Ishikawa (cell line): ENCODE measurements around the gene RYR3.

ENCODE experiments used
- CEBPB ChIP-seq: IDR thresholded peaks from 2 replicates; pipeline ENCODE4 v1.6.1; 2012
- CREB1 ChIP-seq: IDR thresholded peaks from 2 replicates; pipeline ENCODE4 v1.6.1; 2012; ENCODE audit warnings: low read depth
- EGR1 ChIP-seq: IDR thresholded peaks from 2 replicates; pipeline ENCODE4 v1.6.1; 2012
- EP300 ChIP-seq: IDR thresholded peaks from 2 replicates; pipeline ENCODE4 v1.6.1; 2012; ENCODE audit warnings: borderline replicate concordance
- FOXM1 ChIP-seq: IDR thresholded peaks from 2 replicates; pipeline ENCODE4 v1.6.1; 2012; ENCODE audit warnings: low read depth, borderline replicate concordance
- NFIC ChIP-seq: IDR thresholded peaks from 2 replicates; pipeline ENCODE4 v1.6.1; 2012
- RAD21 ChIP-seq: IDR thresholded peaks from 2 replicates; pipeline ENCODE4 v1.6.1; 2012; ENCODE audit warnings: low read depth
- TAF1 ChIP-seq: IDR thresholded peaks from 2 replicates; pipeline ENCODE4 v1.6.1; 2012; ENCODE audit warnings: low read depth, mild to moderate bottlenecking
- TCF12 ChIP-seq: IDR thresholded peaks from 2 replicates; pipeline ENCODE4 v1.6.1; 2012; ENCODE audit warnings: low read depth
- TEAD4 ChIP-seq: IDR thresholded peaks from 2 replicates; pipeline ENCODE4 v1.6.1; 2012
- YY1 ChIP-seq: IDR thresholded peaks from 2 replicates; pipeline ENCODE4 v1.6.1; 2012; ENCODE audit warnings: low read depth
- ZBTB7A ChIP-seq: IDR thresholded peaks from 2 replicates; pipeline ENCODE4 v1.6.1; 2012; ENCODE audit warnings: low read depth
- TF ChIP-seq, protein P1 (sequence below): IDR thresholded peaks from 2 replicates; pipeline ENCODE4 v1.6.1; 2012
- TF ChIP-seq, protein P2 (sequence below): IDR thresholded peaks from 2 replicates; pipeline ENCODE4 v1.6.1; 2012; ENCODE audit warnings: low read depth, mild to moderate bottlenecking
- TF ChIP-seq, protein P3 (sequence below): IDR thresholded peaks from 2 replicates; pipeline ENCODE4 v1.6.1; 2012

Gene RYR3

DNA sequence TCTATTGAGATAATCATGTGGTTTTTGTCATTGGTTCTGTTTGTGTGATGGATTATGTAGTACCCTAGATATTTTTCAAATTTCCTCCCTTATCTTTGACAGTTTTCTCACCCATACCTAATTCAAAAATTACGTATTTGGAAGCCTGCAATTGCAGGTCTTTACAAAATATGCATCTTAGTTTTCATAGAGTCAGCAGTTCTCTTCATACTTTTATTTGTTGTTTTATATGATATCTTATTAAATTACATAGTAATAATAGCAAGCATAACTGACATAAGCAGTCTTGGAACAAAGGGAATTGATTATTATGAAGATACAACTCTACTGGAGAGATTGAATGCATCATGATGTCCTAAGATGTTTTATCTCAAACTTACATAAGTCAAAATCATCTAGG is 442.2 kb downstream of the RYR3 start:
- TF ChIP-seq EP300 (no peak), NFIC (no peak), TAF1 (no peak), ZBTB7A (no peak), TCF12 (no peak), YY1 (no peak), RAD21 (no peak), CEBPB (no peak), EGR1 (no peak), CREB1 (no peak), FOXM1 (no peak), TEAD4 (no peak)
- TF ChIP-seq, protein P1, sequence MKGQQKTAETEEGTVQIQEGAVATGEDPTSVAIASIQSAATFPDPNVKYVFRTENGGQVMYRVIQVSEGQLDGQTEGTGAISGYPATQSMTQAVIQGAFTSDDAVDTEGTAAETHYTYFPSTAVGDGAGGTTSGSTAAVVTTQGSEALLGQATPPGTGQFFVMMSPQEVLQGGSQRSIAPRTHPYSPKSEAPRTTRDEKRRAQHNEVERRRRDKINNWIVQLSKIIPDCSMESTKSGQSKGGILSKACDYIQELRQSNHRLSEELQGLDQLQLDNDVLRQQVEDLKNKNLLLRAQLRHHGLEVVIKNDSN, result no peak
- TF ChIP-seq, protein P2, sequence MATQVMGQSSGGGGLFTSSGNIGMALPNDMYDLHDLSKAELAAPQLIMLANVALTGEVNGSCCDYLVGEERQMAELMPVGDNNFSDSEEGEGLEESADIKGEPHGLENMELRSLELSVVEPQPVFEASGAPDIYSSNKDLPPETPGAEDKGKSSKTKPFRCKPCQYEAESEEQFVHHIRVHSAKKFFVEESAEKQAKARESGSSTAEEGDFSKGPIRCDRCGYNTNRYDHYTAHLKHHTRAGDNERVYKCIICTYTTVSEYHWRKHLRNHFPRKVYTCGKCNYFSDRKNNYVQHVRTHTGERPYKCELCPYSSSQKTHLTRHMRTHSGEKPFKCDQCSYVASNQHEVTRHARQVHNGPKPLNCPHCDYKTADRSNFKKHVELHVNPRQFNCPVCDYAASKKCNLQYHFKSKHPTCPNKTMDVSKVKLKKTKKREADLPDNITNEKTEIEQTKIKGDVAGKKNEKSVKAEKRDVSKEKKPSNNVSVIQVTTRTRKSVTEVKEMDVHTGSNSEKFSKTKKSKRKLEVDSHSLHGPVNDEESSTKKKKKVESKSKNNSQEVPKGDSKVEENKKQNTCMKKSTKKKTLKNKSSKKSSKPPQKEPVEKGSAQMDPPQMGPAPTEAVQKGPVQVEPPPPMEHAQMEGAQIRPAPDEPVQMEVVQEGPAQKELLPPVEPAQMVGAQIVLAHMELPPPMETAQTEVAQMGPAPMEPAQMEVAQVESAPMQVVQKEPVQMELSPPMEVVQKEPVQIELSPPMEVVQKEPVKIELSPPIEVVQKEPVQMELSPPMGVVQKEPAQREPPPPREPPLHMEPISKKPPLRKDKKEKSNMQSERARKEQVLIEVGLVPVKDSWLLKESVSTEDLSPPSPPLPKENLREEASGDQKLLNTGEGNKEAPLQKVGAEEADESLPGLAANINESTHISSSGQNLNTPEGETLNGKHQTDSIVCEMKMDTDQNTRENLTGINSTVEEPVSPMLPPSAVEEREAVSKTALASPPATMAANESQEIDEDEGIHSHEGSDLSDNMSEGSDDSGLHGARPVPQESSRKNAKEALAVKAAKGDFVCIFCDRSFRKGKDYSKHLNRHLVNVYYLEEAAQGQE, result no peak
- TF ChIP-seq, protein P3, sequence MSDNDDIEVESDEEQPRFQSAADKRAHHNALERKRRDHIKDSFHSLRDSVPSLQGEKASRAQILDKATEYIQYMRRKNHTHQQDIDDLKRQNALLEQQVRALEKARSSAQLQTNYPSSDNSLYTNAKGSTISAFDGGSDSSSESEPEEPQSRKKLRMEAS, result no peak

DNA sequence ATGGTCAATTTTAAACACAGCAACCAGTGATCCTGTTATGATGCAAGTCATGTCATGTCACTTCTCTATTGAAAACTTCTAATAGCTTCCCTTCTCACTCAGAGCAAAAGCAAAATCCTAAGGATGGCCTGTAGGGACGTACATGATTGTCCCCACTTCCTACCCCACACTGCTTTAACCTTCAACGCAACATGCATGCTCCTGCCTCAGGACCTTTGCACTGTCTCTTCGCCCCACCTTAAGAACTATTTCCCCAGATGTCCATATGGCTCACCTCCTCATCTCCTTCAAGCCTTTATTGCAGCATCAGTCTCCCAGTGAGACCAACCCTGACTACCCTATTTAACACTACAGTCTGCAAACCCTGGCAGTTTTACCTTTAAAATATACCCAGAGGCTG is 443.5 kb downstream of the RYR3 start:
- TF ChIP-seq, protein P1, result no peak
- TF ChIP-seq TEAD4, result no peak
- no peak for TF ChIP-seq EGR1
- TF ChIP-seq, protein P3, result no peak
- no peak for TF ChIP-seq CREB1
- TF ChIP-seq CEBPB, result no peak
- TF ChIP-seq EP300, result no peak
- no peak for TF ChIP-seq ZBTB7A
- TF ChIP-seq NFIC, result no peak
- TF ChIP-seq, protein P2, result no peak

DNA sequence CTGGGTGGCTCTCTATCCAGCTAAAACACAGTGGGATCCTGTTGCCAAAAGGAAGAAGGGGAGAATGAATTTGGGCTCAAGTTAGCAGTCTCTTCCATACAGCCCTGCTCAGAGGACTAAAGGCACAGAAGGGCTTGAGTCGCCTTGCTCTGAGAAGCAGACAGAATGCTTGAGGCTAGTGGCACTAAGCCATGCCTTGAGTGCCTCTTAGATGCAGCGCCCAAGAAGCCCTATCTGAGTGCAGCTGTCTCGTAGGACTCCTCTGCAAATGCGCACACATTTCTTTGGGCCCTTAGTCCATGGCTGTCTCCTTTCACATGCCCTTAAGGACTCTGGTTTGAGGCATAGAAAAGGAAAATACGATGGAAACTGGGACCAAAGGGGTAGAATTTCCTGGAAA is 446.2 kb downstream of the RYR3 start:
- TF ChIP-seq TEAD4, result no peak
- TF ChIP-seq, protein P2, result no peak
- TF ChIP-seq CEBPB, result no peak
- no peak for TF ChIP-seq NFIC
- TF ChIP-seq EGR1, result no peak
- TF ChIP-seq TAF1, result no peak
- TF ChIP-seq, protein P3, result no peak
- no peak for TF ChIP-seq FOXM1
- no peak for TF ChIP-seq CREB1
- TF ChIP-seq YY1, result no peak

DNA sequence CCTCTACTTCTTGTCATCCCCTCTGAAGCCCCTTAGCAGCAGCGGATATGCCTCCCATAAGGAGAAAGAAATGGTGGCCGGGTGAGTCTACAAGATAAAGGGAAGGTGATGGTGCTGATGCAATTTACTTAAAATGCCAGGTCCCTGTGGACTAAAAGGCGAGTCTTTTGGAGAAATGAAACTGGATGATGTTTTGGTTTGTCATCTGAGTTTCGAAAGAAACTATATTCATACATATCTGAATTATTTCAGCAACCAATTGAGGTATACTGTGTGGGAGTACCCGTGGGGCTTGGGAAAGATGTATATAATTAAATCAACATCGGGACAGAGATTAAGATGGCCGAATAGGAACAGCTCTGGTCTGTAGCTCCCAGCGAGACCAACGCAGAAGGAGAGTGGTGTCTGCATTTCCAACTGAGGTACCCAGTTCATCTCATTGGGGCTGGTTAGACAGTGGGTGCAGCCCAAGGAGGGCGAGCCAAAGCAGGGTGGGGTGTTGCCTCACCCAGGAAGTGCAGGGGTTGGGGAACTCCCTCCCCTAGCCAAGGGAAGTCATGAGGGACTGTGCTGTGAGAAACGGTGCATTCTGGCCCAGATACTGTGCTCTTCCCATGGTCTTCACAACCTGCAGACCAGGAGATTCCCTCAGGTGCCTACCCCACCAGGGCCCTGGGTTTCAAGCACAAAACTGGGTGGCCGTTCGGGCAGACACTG is 446.9 kb downstream of the RYR3 start:
- TF ChIP-seq RAD21 (no peak), FOXM1 (no peak), TAF1 (no peak), EGR1 (no peak), ZBTB7A (no peak)
- TF ChIP-seq, protein P3, result no peak
- TF ChIP-seq, protein P1, result no peak
